Measurements from ENCODE around the gene DHRS2.
A peak's percentile ranks its signal among the peaks of the same experiment; 100 is the strongest.
"Not testable (repeated sequence)": the region's sequence is repeated elsewhere in the genome, so short reads cannot be mapped to it uniquely, and the experiment has no call there.

The DHRS2 gene

GRCh38 chr14:23605931-23606585, 30.1 kb upstream of the DHRS2 start:
- Histone ChIP-seq H2AFZ (ENCODE audit: low read depth, low read length) (no peak overlapping the region), H3K27ac (ENCODE audit: low read length) (no peak overlapping the region), H3K4me1 (ENCODE audit: insufficient read depth, low read length) (peaks cover 15% of the 10 kb centered on the region), H3K27me3 (ENCODE audit: insufficient read depth, low read length, poor library complexity) (peaks cover 6% of the 10 kb centered on the region), H3K4me2 (ENCODE audit: insufficient read depth, low read length) (no peak overlapping the region), H3K9ac (ENCODE audit: low read depth, low read length) (no peak overlapping the region), H3K79me2 (ENCODE audit: insufficient read depth, low read length) (no peaks in the 10 kb centered on the region), H3K4me3 (ENCODE audit: low read depth in 1 of 2, low read length in 2 of 2) (no peak overlapping the region), H3K36me3 (ENCODE audit: insufficient read depth, low read length) (no peaks in the 10 kb centered on the region), H3K9me3 (ENCODE audit: insufficient read depth, low read length, severe bottlenecking) (peaks cover 3% of the 10 kb centered on the region), H4K20me1 (ENCODE audit: insufficient read depth, low read length) (no peaks in the 10 kb centered on the region)
- ATAC-seq (ENCODE audit: insufficient read depth, low read depth) (no peak), DNase-seq (no peak)
- TF ChIP-seq CTCF (IDR thresholded peaks at IDR 0.05; ENCODE audit: borderline replicate concordance, extremely low read depth, low read length, poor library complexity, severe bottlenecking) = no peak
- no peak for TF ChIP-seq EZH2 (IDR thresholded peaks at IDR 0.05; ENCODE audit: borderline replicate concordance, low read depth, low read length, severe bottlenecking)

- no peaks in the 10 kb centered on the region for H3K79me2 ChIP-seq (ENCODE audit: insufficient read depth, low read length)
- H3K36me3 ChIP-seq (ENCODE audit: insufficient read depth, low read length) = no peaks in the 10 kb centered on the region
- H4K20me1 ChIP-seq (ENCODE audit: insufficient read depth, low read length) = no peaks in the 10 kb centered on the region
- H3K27me3 ChIP-seq (ENCODE audit: insufficient read depth, low read length, poor library complexity) = peaks cover 6% of the 10 kb centered on the region
- ATAC-seq (ENCODE audit: insufficient read depth, low read depth) (no peak), DNase-seq (no peak)
- peaks cover 17% of the 10 kb centered on the region for H3K4me1 ChIP-seq (ENCODE audit: insufficient read depth, low read length)
- H3K9ac ChIP-seq (ENCODE audit: low read depth, low read length) = no peak overlapping the region
- H3K4me2 ChIP-seq (ENCODE audit: insufficient read depth, low read length) = no peak overlapping the region
- no peak overlapping the region for H3K4me3 ChIP-seq (ENCODE audit: low read depth in 1 of 2, low read length in 2 of 2)
- H2AFZ ChIP-seq (ENCODE audit: low read depth, low read length) = no peak overlapping the region
- H3K27ac ChIP-seq (ENCODE audit: low read length) = no peak overlapping the region
- peaks cover 3% of the 10 kb centered on the region for H3K9me3 ChIP-seq (ENCODE audit: insufficient read depth, low read length, severe bottlenecking)
- TF ChIP-seq EZH2 (IDR thresholded peaks at IDR 0.05; ENCODE audit: borderline replicate concordance, low read depth, low read length, severe bottlenecking) = no peak
- TF ChIP-seq CTCF (IDR thresholded peaks at IDR 0.05; ENCODE audit: borderline replicate concordance, extremely low read depth, low read length, poor library complexity, severe bottlenecking) = no peak
Observed at GRCh38 chr14:23608454-23608853, 27.7 kb upstream of the DHRS2 start.

GRCh38 chr14:23609001-23609400, 27.2 kb upstream of the DHRS2 start:
- H3K27me3 ChIP-seq (ENCODE audit: insufficient read depth, low read length, poor library complexity) = peaks cover 6% of the 10 kb centered on the region
- H3K9me3 ChIP-seq (ENCODE audit: insufficient read depth, low read length, severe bottlenecking) = peaks cover 3% of the 10 kb centered on the region
- H3K4me3 ChIP-seq (ENCODE audit: low read depth in 1 of 2, low read length in 2 of 2) = no peak overlapping the region
- no peak overlapping the region for H3K27ac ChIP-seq (ENCODE audit: low read length)
- H3K9ac ChIP-seq (ENCODE audit: low read depth, low read length) = no peak overlapping the region
- no peak for DNase-seq
- no peaks in the 10 kb centered on the region for H3K36me3 ChIP-seq (ENCODE audit: insufficient read depth, low read length)
- no peak overlapping the region for H3K4me2 ChIP-seq (ENCODE audit: insufficient read depth, low read length)
- no peak for ATAC-seq (ENCODE audit: insufficient read depth, low read depth)
- peaks cover 17% of the 10 kb centered on the region for H3K4me1 ChIP-seq (ENCODE audit: insufficient read depth, low read length)
- TF ChIP-seq EZH2 (IDR thresholded peaks at IDR 0.05; ENCODE audit: borderline replicate concordance, low read depth, low read length, severe bottlenecking) (no peak), CTCF (IDR thresholded peaks at IDR 0.05; ENCODE audit: borderline replicate concordance, extremely low read depth, low read length, poor library complexity, severe bottlenecking) (no peak)
- H4K20me1 ChIP-seq (ENCODE audit: insufficient read depth, low read length) = no peaks in the 10 kb centered on the region
- H2AFZ ChIP-seq (ENCODE audit: low read depth, low read length) = no peak overlapping the region
- no peaks in the 10 kb centered on the region for H3K79me2 ChIP-seq (ENCODE audit: insufficient read depth, low read length)

- Histone ChIP-seq H3K27ac (ENCODE audit: low read length) (peak overlapping the region; percentile 57), H3K4me1 (ENCODE audit: insufficient read depth, low read length) (peaks cover 17% of the 10 kb centered on the region), H2AFZ (ENCODE audit: low read depth, low read length) (peak overlapping the region; percentile 66; the same call in 1 of the 2 replicates)
- not testable (repeated sequence) for H3K9ac ChIP-seq (ENCODE audit: low read depth, low read length); DNase-seq; H3K4me2 ChIP-seq (ENCODE audit: insufficient read depth, low read length); H3K36me3 ChIP-seq (ENCODE audit: insufficient read depth, low read length); ATAC-seq (ENCODE audit: insufficient read depth, low read depth); H3K4me3 ChIP-seq (ENCODE audit: low read depth in 1 of 2, low read length in 2 of 2); H4K20me1 ChIP-seq (ENCODE audit: insufficient read depth, low read length); H3K27me3 ChIP-seq (ENCODE audit: insufficient read depth, low read length, poor library complexity); H3K79me2 ChIP-seq (ENCODE audit: insufficient read depth, low read length); H3K9me3 ChIP-seq (ENCODE audit: insufficient read depth, low read length, severe bottlenecking)
Observed at GRCh38 chr14:23609411-23610089, 26.6 kb upstream of the DHRS2 start.

Measured in DND-41 (cell line).